Measurements from ENCODE around the gene ALS2CL. TPM values are rescaled to one million over a fixed set of nuclear protein-coding genes. Genes with fewer than 3 reads are reported as not detected.

Gene ALS2CL
- total RNA-seq, 4 donors from 2014 or later: 129 to 260 (median 172) TPM

- WGBS: 82% methylated on average over 2 of the region's 2 CpGs
- DNase-seq (ENCODE audit: low spot score in 2 of 2): peak in 1 of 2 donors; percentile 35
- H3K27ac ChIP-seq: no peak overlapping the region
- no peaks in the 10 kb centered on the region for H3K9me3 ChIP-seq
- TF ChIP-seq POLR2A (IDR thresholded peaks at IDR 0.05) (no peak), POLR2AphosphoS5 (IDR thresholded peaks at IDR 0.05) (no peak), EP300 (IDR thresholded peaks at IDR 0.05) (no peak), CTCF (IDR thresholded peaks at IDR 0.05) (no peak)
- no peak overlapping the region for H3K4me3 ChIP-seq
- H3K27me3 ChIP-seq: peaks cover 30% of the 10 kb centered on the region
- no peaks in the 10 kb centered on the region for H3K4me1 ChIP-seq
- no peaks in the 10 kb centered on the region for H3K36me3 ChIP-seq
Measured at GRCh38 chr3:46719044-46719565, 25.6 kb upstream of the ALS2CL start.

GRCh38 chr3:46717447-46718231 is 24.2 kb upstream of the ALS2CL start, which contains the start of gene PRSS50:
Gene PRSS50 (minus strand): TSS chr3:46717869. CDS start chr3:46717824, 45 bp downstream.
- Histone ChIP-seq H3K36me3 (no peaks in the 10 kb centered on the region), H3K4me3 (no peak within 1 kb of the TSS), H3K27ac (no peak within 1 kb of the TSS), H3K4me1 (peaks cover 5% of the 10 kb centered on the region), H3K27me3 (peaks cover 30% of the 10 kb centered on the region), H3K9me3 (no peaks in the 10 kb centered on the region)
- TF ChIP-seq EP300 (IDR thresholded peaks at IDR 0.05) (no peak), POLR2A (IDR thresholded peaks at IDR 0.05) (no peak), POLR2AphosphoS5 (IDR thresholded peaks at IDR 0.05) (no peak), CTCF (IDR thresholded peaks at IDR 0.05) (no peak)
- DNase-seq (ENCODE audit: low spot score in 2 of 2): peak in 1 of 2 donors; percentile 74
- WGBS: 51% methylated on average over 36 of the region's 61 CpGs

GRCh38 chr3:46716461-46717441 is 23.3 kb upstream of the ALS2CL start:
- Histone ChIP-seq H3K36me3 (no peaks in the 10 kb centered on the region), H3K4me1 (peaks cover 5% of the 10 kb centered on the region), H3K4me3 (no peak overlapping the region), H3K9me3 (no peaks in the 10 kb centered on the region), H3K27me3 (peaks cover 30% of the 10 kb centered on the region), H3K27ac (no peak overlapping the region)
- 89% methylated on average over 19 of the region's 19 CpGs for WGBS
- TF ChIP-seq EP300 (IDR thresholded peaks at IDR 0.05): no peak
- no peak for TF ChIP-seq POLR2AphosphoS5 (IDR thresholded peaks at IDR 0.05)
- no peak for TF ChIP-seq POLR2A (IDR thresholded peaks at IDR 0.05)
- TF ChIP-seq CTCF (IDR thresholded peaks at IDR 0.05): no peak
- DNase-seq (ENCODE audit: low spot score in 2 of 2): peak in 1 of 2 donors; percentile 69

GRCh38 chr3:46715507-46716175 is 22.2 kb upstream of the ALS2CL start:
- H3K4me1 ChIP-seq: peaks cover 5% of the 10 kb centered on the region
- WGBS: 88% methylated on average over 7 of the region's 11 CpGs
- TF ChIP-seq CTCF (IDR thresholded peaks at IDR 0.05) (no peak), POLR2A (IDR thresholded peaks at IDR 0.05) (no peak), POLR2AphosphoS5 (IDR thresholded peaks at IDR 0.05) (no peak), EP300 (IDR thresholded peaks at IDR 0.05) (no peak)
- DNase-seq (ENCODE audit: low spot score in 2 of 2): no peak
- no peaks in the 10 kb centered on the region for H3K36me3 ChIP-seq
- no peaks in the 10 kb centered on the region for H3K9me3 ChIP-seq
- no peak overlapping the region for H3K4me3 ChIP-seq
- peaks cover 22% of the 10 kb centered on the region for H3K27me3 ChIP-seq
- no peak overlapping the region for H3K27ac ChIP-seq
